DND-41 (cell line): ENCODE data around the gene SULT1A1.
"Not testable (repeated sequence)": the region's sequence is repeated elsewhere in the genome, so short reads cannot be mapped to it uniquely, and the experiment has no call there.

Experiments used
- CTCF ChIP-seq: IDR thresholded peaks from 2 replicates; pipeline ENCODE4 v1.5.1; 2012; ENCODE audit warnings: borderline replicate concordance, low read length, moderate library complexity, mild to moderate bottlenecking; ENCODE audit not compliant: poor library complexity, severe bottlenecking; ENCODE audit errors: extremely low read depth
- EZH2 ChIP-seq: IDR thresholded peaks from 3 replicates; pipeline ENCODE4 v1.6.1; 2012; ENCODE audit warnings: borderline replicate concordance, low read depth, mild to moderate bottlenecking, moderate library complexity, low read length, inconsistent platforms; ENCODE audit not compliant: severe bottlenecking

- not testable (repeated sequence) for TF ChIP-seq CTCF, EZH2
Observed at GRCh38 chr16:28607681-28608495, 2.0 kb downstream of the SULT1A1 start.
